LNCaP clone FGC (cell line): Measurements from ENCODE around the gene TSNAXIP1.

ENCODE experiments used
- DNase-seq: peaks from one replicate; pipeline ENCODE4 v3.0.0-alpha.2; 2011; ENCODE audit warnings: low read depth
- H3K4me3 ChIP-seq: 2 replicates; pipeline ENCODE4 v1.5.1; 2011; ENCODE audit warnings: mild to moderate bottlenecking, low read depth, low read length, control low read depth
- TF ChIP-seq, protein P1 (sequence below): IDR thresholded peaks from 2 replicates; pipeline ENCODE4 v1.5.1; 2012; ENCODE audit warnings: mild to moderate bottlenecking; ENCODE audit not compliant: control insufficient read depth, insufficient read depth; ENCODE audit errors: extremely low read depth

TSNAXIP1 gene

DNA sequence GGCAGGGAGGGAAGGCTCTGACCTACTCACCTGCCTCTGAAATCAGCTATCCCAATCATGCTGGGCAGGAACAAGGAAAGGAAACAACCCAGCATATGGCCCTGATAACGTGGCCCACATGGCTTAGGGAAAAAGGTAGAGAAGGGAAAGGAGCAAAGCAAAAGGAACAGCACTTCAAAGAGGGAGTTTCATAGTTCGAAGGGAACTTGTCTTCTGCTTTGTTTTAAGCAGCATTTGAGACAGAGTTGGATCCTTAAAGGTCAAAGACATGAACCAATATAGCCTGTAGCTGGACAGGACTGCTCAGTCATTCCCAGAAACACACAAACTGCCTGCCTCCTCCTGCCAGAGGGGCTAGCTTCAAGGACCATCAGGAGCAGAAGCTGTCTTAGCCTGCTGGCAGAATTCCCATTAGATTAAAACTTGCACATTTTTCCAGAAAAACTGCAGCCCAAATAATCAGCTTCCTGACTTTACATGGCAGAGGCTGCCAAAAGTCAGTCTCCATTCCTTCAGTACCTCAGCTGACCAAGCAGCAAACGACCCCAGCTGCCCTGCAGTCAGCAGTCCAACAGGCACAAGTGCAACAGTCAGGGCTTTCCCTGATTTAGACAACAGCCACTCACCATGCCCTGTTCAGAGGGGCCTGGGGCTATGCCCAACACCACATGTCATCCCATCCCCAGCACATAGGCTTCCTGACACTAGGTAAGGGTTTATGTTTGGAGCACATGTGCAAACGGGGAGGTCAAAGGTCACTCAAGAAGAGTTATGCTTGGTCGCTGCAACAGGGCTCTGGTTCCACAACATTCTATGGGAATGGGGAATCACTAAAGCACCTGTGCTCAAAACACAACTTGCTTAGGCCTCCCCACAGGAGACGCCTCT is 32.9 kb upstream of the TSNAXIP1 start:
- no peak for DNase-seq
- TF ChIP-seq, protein P1, sequence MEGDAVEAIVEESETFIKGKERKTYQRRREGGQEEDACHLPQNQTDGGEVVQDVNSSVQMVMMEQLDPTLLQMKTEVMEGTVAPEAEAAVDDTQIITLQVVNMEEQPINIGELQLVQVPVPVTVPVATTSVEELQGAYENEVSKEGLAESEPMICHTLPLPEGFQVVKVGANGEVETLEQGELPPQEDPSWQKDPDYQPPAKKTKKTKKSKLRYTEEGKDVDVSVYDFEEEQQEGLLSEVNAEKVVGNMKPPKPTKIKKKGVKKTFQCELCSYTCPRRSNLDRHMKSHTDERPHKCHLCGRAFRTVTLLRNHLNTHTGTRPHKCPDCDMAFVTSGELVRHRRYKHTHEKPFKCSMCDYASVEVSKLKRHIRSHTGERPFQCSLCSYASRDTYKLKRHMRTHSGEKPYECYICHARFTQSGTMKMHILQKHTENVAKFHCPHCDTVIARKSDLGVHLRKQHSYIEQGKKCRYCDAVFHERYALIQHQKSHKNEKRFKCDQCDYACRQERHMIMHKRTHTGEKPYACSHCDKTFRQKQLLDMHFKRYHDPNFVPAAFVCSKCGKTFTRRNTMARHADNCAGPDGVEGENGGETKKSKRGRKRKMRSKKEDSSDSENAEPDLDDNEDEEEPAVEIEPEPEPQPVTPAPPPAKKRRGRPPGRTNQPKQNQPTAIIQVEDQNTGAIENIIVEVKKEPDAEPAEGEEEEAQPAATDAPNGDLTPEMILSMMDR: no peak
- no peak overlapping the region for H3K4me3 ChIP-seq

DNA sequence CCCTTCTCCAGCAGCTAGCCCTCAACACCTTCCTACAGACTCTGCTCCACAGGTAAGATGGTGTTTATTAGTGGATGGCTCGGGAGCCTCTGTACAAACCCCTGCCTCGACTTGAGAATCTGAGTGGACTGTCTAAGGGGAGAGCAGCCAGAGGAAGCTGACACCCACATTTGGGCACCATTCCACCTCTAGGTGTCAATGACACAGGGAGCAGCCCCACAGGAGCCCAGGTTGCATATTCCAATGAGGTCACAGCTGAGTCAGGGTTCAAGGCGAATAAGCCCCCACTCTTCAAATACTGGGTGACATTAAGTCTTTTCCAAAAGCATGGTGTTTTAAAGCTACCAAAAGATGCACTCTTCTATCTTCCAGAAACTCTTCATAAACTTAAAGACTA is 32.2 kb upstream of the TSNAXIP1 start:
- no peak overlapping the region for H3K4me3 ChIP-seq
- TF ChIP-seq, protein P1: no peak
- DNase-seq: no peak

DNA sequence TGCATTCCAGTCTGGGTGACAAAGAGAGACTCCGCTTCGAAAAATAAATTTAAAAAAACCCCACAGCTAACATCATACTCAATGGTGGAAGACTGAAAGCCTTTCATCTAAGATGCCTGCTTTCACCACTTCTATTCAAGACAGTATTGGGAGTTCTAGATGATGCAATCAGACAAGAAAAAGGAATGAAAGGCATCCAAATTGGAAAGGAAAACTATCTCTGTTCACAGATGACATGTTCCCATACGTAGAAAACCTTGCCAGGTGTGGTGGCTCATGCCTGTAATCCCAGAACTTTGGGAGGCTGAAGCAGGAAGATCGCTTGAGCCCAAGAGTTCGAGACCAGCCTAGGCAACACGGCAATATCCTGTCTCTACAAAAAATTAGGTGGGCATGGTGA is 31.4 kb upstream of the TSNAXIP1 start:
- no peak for DNase-seq
- TF ChIP-seq, protein P1: no peak
- no peak overlapping the region for H3K4me3 ChIP-seq

DNA sequence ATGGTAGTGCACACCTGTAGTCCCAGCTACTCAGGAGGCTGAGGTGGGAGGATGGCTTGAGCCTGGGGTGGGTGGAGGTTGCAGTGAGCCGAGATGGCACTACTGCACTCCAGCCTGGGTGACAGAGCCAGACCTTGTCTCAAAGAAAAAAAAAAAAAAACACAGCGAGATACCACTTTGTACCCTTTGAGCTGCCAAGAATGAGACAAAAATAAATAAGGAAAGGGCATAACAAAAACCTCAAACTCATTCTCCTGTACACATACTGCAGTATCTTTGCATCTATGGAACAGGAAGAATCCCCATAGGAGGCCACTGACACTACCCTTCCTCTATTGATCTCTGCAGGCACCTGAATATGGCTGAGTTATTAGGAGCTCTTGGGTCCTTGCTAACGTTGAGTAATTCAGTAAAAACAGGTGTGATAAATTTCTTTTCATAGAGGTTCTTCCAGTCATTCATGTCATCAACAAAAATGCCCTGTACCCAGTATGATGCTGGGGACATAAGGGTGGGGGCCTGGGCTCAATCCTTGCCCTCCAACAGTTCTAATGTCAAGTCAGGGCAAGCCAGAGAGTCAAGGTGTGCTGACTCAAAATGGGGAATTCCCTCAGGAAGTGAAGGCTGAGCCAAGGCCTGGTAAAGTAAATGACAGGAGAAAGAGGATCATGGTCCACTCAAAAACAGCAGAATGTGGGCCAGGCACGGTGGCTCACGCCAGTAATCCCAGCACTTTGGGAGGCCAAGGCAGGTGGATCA is 27.3 kb upstream of the TSNAXIP1 start:
- H3K4me3 ChIP-seq: no peak overlapping the region
- DNase-seq: peak; percentile 79
- TF ChIP-seq, protein P1: no peak

DNA sequence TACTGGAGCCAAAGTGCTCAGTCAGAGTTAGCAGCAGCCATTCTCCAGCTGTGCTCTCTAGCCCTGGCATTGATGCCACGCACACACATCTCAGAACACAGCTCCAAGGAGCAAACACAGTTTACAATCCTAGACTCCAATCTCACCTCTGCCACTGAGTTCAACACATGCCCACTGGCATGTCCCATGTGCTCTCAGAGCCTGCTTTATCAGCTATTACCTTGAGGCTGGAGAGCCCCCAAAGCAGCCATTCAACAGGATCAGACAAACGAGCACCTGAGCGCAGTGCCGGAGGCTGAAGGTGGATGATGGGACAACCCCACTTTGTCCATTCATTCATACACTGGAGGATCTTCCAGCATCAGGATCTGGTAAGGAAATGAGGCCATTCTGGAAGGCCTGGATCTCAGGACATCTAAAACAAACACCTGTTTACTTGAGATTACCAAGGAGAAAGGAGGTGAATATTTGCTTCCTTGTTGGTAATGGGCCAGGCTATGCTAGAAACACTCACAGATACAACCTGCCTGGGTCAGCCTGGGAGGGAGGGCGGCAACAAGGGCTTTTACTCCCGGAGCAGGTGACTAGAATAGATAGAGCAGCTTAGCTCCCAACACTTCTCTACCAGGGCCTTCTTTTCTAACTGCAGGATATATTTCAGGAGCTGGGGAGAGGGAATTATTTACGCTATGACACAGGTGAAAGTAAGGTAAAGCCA is 25.7 kb upstream of the TSNAXIP1 start:
- TF ChIP-seq, protein P1: no peak
- peak; percentile 86 for DNase-seq
- H3K4me3 ChIP-seq: no peak overlapping the region

DNA sequence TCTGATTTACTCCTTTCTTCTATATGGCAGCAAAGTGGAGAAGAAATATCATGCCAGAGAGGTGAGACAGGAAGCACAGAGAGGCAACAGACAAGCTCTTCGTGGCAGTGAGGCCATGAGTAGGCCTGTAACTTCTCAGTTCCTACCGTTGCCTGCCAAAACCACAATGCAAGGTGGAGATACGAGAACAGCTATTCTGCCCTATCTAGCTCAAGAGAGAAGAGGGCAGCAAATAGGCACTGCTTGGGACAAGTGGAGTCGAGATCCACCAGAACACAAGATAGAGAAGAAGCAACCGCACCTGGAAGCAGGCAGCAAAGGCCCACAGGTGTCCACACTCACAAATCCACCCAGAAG is 25.1 kb upstream of the TSNAXIP1 start:
- no peak for DNase-seq
- TF ChIP-seq, protein P1: no peak
- H3K4me3 ChIP-seq: no peak overlapping the region
